Measurements from ENCODE around the gene RGMA. TPM values are rescaled to one million over a fixed set of nuclear protein-coding genes. Genes with fewer than 3 reads are reported as not detected.

RGMA gene
- polyA plus RNA-seq, 1 donor from 2014 or later: 9.5 TPM

- no peak overlapping the region for H3K4me2 ChIP-seq (ENCODE audit: low read length)
- H3K9me3 ChIP-seq (ENCODE audit: low read length): no peaks in the 10 kb centered on the region
- no peaks in the 10 kb centered on the region for H3K9me2 ChIP-seq (ENCODE audit: insufficient read depth, low read length)
- no peak overlapping the region for H3K27ac ChIP-seq (ENCODE audit: low read length)
- H2AFZ ChIP-seq (ENCODE audit: low read depth, low read length): no peak overlapping the region
- H3K9ac ChIP-seq (ENCODE audit: low read length): no peak overlapping the region
- H3F3A ChIP-seq (ENCODE audit: insufficient read depth, low read length, poor library complexity, severe bottlenecking): no peaks in the 10 kb centered on the region
- no peak for TF ChIP-seq EZH2 (IDR thresholded peaks at IDR 0.05; ENCODE audit: borderline replicate concordance, insufficient read depth, low read length, poor library complexity, severe bottlenecking)
- TF ChIP-seq, protein P1, sequence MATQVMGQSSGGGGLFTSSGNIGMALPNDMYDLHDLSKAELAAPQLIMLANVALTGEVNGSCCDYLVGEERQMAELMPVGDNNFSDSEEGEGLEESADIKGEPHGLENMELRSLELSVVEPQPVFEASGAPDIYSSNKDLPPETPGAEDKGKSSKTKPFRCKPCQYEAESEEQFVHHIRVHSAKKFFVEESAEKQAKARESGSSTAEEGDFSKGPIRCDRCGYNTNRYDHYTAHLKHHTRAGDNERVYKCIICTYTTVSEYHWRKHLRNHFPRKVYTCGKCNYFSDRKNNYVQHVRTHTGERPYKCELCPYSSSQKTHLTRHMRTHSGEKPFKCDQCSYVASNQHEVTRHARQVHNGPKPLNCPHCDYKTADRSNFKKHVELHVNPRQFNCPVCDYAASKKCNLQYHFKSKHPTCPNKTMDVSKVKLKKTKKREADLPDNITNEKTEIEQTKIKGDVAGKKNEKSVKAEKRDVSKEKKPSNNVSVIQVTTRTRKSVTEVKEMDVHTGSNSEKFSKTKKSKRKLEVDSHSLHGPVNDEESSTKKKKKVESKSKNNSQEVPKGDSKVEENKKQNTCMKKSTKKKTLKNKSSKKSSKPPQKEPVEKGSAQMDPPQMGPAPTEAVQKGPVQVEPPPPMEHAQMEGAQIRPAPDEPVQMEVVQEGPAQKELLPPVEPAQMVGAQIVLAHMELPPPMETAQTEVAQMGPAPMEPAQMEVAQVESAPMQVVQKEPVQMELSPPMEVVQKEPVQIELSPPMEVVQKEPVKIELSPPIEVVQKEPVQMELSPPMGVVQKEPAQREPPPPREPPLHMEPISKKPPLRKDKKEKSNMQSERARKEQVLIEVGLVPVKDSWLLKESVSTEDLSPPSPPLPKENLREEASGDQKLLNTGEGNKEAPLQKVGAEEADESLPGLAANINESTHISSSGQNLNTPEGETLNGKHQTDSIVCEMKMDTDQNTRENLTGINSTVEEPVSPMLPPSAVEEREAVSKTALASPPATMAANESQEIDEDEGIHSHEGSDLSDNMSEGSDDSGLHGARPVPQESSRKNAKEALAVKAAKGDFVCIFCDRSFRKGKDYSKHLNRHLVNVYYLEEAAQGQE (IDR thresholded peaks at IDR 0.05; ENCODE audit: borderline replicate concordance): no peak
- TF ChIP-seq RAD21 (conservative IDR thresholded peaks at IDR 0.05): no peak
- no peak for TF ChIP-seq MXI1 (conservative IDR thresholded peaks at IDR 0.05; ENCODE audit: poor library complexity, severe bottlenecking)
- TF ChIP-seq TAF1 (IDR thresholded peaks at IDR 0.05; ENCODE audit: low read depth): no peak
- TF ChIP-seq EP300 (conservative IDR thresholded peaks at IDR 0.05; ENCODE audit: poor library complexity, severe bottlenecking): no peak
- no peak for TF ChIP-seq POLR2AphosphoS5 (IDR thresholded peaks at IDR 0.05)
- TF ChIP-seq SMC3 (conservative IDR thresholded peaks at IDR 0.05; ENCODE audit: poor library complexity): no peak
- TF ChIP-seq, protein P2, sequence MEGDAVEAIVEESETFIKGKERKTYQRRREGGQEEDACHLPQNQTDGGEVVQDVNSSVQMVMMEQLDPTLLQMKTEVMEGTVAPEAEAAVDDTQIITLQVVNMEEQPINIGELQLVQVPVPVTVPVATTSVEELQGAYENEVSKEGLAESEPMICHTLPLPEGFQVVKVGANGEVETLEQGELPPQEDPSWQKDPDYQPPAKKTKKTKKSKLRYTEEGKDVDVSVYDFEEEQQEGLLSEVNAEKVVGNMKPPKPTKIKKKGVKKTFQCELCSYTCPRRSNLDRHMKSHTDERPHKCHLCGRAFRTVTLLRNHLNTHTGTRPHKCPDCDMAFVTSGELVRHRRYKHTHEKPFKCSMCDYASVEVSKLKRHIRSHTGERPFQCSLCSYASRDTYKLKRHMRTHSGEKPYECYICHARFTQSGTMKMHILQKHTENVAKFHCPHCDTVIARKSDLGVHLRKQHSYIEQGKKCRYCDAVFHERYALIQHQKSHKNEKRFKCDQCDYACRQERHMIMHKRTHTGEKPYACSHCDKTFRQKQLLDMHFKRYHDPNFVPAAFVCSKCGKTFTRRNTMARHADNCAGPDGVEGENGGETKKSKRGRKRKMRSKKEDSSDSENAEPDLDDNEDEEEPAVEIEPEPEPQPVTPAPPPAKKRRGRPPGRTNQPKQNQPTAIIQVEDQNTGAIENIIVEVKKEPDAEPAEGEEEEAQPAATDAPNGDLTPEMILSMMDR (IDR thresholded peaks at IDR 0.05; ENCODE audit: poor library complexity, severe bottlenecking): no peak
- no peaks in the 10 kb centered on the region for H3K27me3 ChIP-seq (ENCODE audit: insufficient read depth, low read depth, low read length)
- peaks cover 15% of the 10 kb centered on the region for H3K36me3 ChIP-seq (ENCODE audit: insufficient read depth, low read length)
- peaks cover 14% of the 10 kb centered on the region for H3K79me2 ChIP-seq (replicated peaks; ENCODE audit: insufficient read depth, low read length)
- no peaks in the 10 kb centered on the region for H4K20me1 ChIP-seq (ENCODE audit: insufficient read depth)
- H3K4me3 ChIP-seq (ENCODE audit: low read length): no peak overlapping the region
Measured at GRCh38 chr15:93048759-93049161, 40.3 kb downstream of the RGMA start.

DNA sequence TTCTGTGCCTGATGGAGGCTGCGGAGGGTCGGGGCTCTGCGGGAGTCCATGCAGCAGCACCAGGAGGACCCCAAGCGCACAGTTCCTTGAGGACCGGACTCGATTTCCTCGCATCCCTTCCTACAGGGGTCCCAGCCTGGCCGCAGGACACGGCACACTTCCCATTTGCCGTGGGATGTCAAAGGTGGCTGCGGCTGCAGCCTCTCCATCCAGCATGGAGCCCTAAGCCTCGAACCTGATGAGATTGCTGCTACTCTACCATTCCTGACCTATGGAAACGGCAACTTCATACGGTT is 40.6 kb downstream of the RGMA start:
- H3F3A ChIP-seq (ENCODE audit: insufficient read depth, low read length, poor library complexity, severe bottlenecking): no peaks in the 10 kb centered on the region
- no peak overlapping the region for H3K27ac ChIP-seq (ENCODE audit: low read length)
- H3K9me3 ChIP-seq (ENCODE audit: low read length): no peaks in the 10 kb centered on the region
- H2AFZ ChIP-seq (ENCODE audit: low read depth, low read length): no peak overlapping the region
- peaks cover 11% of the 10 kb centered on the region for H3K79me2 ChIP-seq (replicated peaks; ENCODE audit: insufficient read depth, low read length)
- TF ChIP-seq RAD21 (conservative IDR thresholded peaks at IDR 0.05) (no peak), EP300 (conservative IDR thresholded peaks at IDR 0.05; ENCODE audit: poor library complexity, severe bottlenecking) (no peak), POLR2AphosphoS5 (IDR thresholded peaks at IDR 0.05) (no peak), SMC3 (conservative IDR thresholded peaks at IDR 0.05; ENCODE audit: poor library complexity) (no peak), MXI1 (conservative IDR thresholded peaks at IDR 0.05; ENCODE audit: poor library complexity, severe bottlenecking) (no peak), TAF1 (IDR thresholded peaks at IDR 0.05; ENCODE audit: low read depth) (no peak), EZH2 (IDR thresholded peaks at IDR 0.05; ENCODE audit: borderline replicate concordance, insufficient read depth, low read length, poor library complexity, severe bottlenecking) (no peak)
- TF ChIP-seq, protein P1 (IDR thresholded peaks at IDR 0.05; ENCODE audit: borderline replicate concordance): no peak
- TF ChIP-seq, protein P2 (IDR thresholded peaks at IDR 0.05; ENCODE audit: poor library complexity, severe bottlenecking): no peak
- no peaks in the 10 kb centered on the region for H3K9me2 ChIP-seq (ENCODE audit: insufficient read depth, low read length)
- no peak overlapping the region for H3K4me3 ChIP-seq (ENCODE audit: low read length)
- no peak overlapping the region for H3K4me2 ChIP-seq (ENCODE audit: low read length)
- H3K9ac ChIP-seq (ENCODE audit: low read length): no peak overlapping the region
- peaks cover 15% of the 10 kb centered on the region for H3K36me3 ChIP-seq (ENCODE audit: insufficient read depth, low read length)
- H3K27me3 ChIP-seq (ENCODE audit: insufficient read depth, low read depth, low read length): no peaks in the 10 kb centered on the region
- no peaks in the 10 kb centered on the region for H4K20me1 ChIP-seq (ENCODE audit: insufficient read depth)

All from neural cell (in vitro differentiated cells).